Panc1 (cell line): Measurements from ENCODE around the gene WWTR1. TPM values are rescaled to one million over a fixed set of nuclear protein-coding genes. Genes with fewer than 3 reads are reported as not detected.
A peak's percentile ranks its signal among the peaks of the same experiment; 100 is the strongest.

Experiments
- ATAC-seq: fragments of 200-7000 bp; cut with Tn5 transposase; 2 replicates; pipeline ENCODE4 v1.9.1; 2020; ENCODE audit warnings: mild to moderate bottlenecking, moderate library complexity
- BruUV-seq: library from RNA; stranded (reverse); fragments of 400-500 nt; replicated peaks from 2 replicates; lab custom pipeline; 2021; lab: Mats Ljungman, UMichigan
- CTCF ChIA-PET: fragments of 300-600 bp; sonication (Branson Sonifier 250); formaldehyde crosslinking; loops from one replicate; lab custom pipeline; 2022; ENCODE audit warnings: antibody characterized with exemption; lab: Charles Lee
- POLR2A ChIA-PET: fragments of 300-600 bp; sonication (Branson Sonifier 250); formaldehyde crosslinking; loops from one replicate; lab custom pipeline; 2022; ENCODE audit warnings: antibody characterized with exemption; lab: Charles Lee
- DNase-seq: peaks from one replicate; pipeline ENCODE4 v3.0.0-alpha.2; 2010; ENCODE audit warnings: low read depth, low spot score
- H3K27ac ChIP-seq: 2 replicates; pipeline ENCODE4 v1.5.1; 2011; ENCODE audit warnings: mild to moderate bottlenecking, low read length, inconsistent platforms
- H3K27me3 ChIP-seq: fragments of 200-500 bp; sonication (Bioruptor generic); 2 replicates; pipeline ENCODE4 v1.6.0; 2014; ENCODE audit warnings: low read length, inconsistent platforms; ENCODE audit not compliant: control insufficient read depth, insufficient read depth
- H3K36me3 ChIP-seq: fragments of 200-500 bp; sonication (Bioruptor generic); 2 replicates; pipeline ENCODE4 v1.5.1; 2014; ENCODE audit warnings: inconsistent platforms, mild to moderate bottlenecking, low read length, moderate library complexity; ENCODE audit not compliant: control insufficient read depth, insufficient read depth
- H3K4me1 ChIP-seq: 2 replicates; pipeline ENCODE4 v1.5.1; 2011; ENCODE audit warnings: inconsistent platforms, mild to moderate bottlenecking, low read length, moderate library complexity; ENCODE audit not compliant: control insufficient read depth, insufficient read depth
- H3K4me3 ChIP-seq, 2 experiments: 2 replicates each; pipeline ENCODE4 v1.5.1; 2011 to 2012; ENCODE audit warnings: low read depth in 2 of 2, low read length in 2 of 2, mild to moderate bottlenecking in 2 of 2, inconsistent platforms in 1 of 2, moderate library complexity in 1 of 2
- H3K9me3 ChIP-seq: fragments of 200-500 bp; sonication (Bioruptor generic); 2 replicates; pipeline ENCODE4 v1.5.1; 2014; ENCODE audit warnings: low read depth, mild to moderate bottlenecking, inconsistent platforms, low read length, moderate library complexity; ENCODE audit not compliant: control insufficient read depth, insufficient read depth
- CTCF ChIP-seq: fragments of 450-650 bp; IDR thresholded peaks from 2 replicates; pipeline ENCODE4 v1.5.1; 2017; ENCODE audit warnings: mild to moderate bottlenecking
- POLR2AphosphoS5 ChIP-seq: IDR thresholded peaks from 2 replicates; pipeline ENCODE4 v1.6.1; 2012; ENCODE audit warnings: mild to moderate bottlenecking, low read depth, low read length, moderate library complexity
- SIN3A ChIP-seq: IDR thresholded peaks from 2 replicates; pipeline ENCODE4 v1.6.1; 2012; ENCODE audit warnings: low read depth, mild to moderate bottlenecking, low read length, moderate library complexity, borderline replicate concordance; ENCODE audit not compliant: insufficient read depth
- TCF7L2 ChIP-seq: IDR thresholded peaks from 2 replicates; pipeline ENCODE4 v1.6.1; 2011; ENCODE audit warnings: mild to moderate bottlenecking, low read depth, low read length, inconsistent platforms
- in situ Hi-C: cut with HindIII; loops from 2 replicates; pipeline ENCODE4 v1.10.0; 2016; ENCODE audit warnings: low sequenced_read_pairs, low pct_unique_long_range_greater_than_20kb
- intact Hi-C: fragments of 100-400 bp; cut with micrococcal nuclease; formaldehyde crosslinking; loops from one replicate; pipeline ENCODE4 v1.10.0; 2022; ENCODE audit not compliant: unreplicated experiment
- total RNA-seq: library from RNA; stranded (reverse); gene quantifications from one replicate; pipeline ENCODE4 v1.2.1, GENCODE V29; 2021; ENCODE audit not compliant: unreplicated experiment
- TF ChIP-seq, protein P1 (sequence below), 2 experiments: IDR thresholded peaks; 2 replicates each; pipeline ENCODE4 v1.6.1; 2011 to 2012; ENCODE audit warnings: low read depth in 2 of 2, control low read depth in 1 of 2, low read length in 1 of 2, mild to moderate bottlenecking in 1 of 2, moderate library complexity in 1 of 2; ENCODE audit not compliant: insufficient read depth in 1 of 2

Gene WWTR1
- total RNA-seq, 1 experiment from 2014 or later, result 298 TPM

DNA sequence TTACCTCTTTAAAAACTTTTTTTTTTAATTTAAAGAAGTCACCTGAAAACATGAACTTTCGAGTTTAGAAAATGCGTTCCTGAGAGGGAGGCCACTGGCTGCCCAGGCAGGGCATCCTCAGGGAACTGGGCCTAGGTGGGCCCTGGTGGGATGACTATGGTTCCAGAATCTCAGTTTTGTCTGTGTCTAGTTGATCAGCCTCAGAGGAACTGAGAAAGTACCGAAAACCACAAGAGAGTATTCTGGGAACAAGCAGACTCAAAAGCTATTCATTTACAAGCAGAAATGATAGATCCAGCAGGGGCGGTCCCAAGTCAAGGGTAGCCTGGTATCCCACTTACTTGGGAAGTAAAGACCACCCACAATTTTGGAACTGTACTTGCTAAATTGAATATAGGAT lies 10.5 kb downstream of the WWTR1 start:
- no peaks in the 10 kb centered on the region for H3K27me3 ChIP-seq
- CTCF ChIA-PET, result no interaction called here
- no peak for TF ChIP-seq SIN3A
- no peak for TF ChIP-seq POLR2AphosphoS5
- no peak for TF ChIP-seq TCF7L2
- TF ChIP-seq CTCF, result no peak
- TF ChIP-seq, protein P1, sequence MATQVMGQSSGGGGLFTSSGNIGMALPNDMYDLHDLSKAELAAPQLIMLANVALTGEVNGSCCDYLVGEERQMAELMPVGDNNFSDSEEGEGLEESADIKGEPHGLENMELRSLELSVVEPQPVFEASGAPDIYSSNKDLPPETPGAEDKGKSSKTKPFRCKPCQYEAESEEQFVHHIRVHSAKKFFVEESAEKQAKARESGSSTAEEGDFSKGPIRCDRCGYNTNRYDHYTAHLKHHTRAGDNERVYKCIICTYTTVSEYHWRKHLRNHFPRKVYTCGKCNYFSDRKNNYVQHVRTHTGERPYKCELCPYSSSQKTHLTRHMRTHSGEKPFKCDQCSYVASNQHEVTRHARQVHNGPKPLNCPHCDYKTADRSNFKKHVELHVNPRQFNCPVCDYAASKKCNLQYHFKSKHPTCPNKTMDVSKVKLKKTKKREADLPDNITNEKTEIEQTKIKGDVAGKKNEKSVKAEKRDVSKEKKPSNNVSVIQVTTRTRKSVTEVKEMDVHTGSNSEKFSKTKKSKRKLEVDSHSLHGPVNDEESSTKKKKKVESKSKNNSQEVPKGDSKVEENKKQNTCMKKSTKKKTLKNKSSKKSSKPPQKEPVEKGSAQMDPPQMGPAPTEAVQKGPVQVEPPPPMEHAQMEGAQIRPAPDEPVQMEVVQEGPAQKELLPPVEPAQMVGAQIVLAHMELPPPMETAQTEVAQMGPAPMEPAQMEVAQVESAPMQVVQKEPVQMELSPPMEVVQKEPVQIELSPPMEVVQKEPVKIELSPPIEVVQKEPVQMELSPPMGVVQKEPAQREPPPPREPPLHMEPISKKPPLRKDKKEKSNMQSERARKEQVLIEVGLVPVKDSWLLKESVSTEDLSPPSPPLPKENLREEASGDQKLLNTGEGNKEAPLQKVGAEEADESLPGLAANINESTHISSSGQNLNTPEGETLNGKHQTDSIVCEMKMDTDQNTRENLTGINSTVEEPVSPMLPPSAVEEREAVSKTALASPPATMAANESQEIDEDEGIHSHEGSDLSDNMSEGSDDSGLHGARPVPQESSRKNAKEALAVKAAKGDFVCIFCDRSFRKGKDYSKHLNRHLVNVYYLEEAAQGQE (IDR thresholded peaks at IDR 0.05; ENCODE audit: insufficient read depth in 1 of 2, low read depth in 2 of 2, low read length in 1 of 2), result no peak
- POLR2A ChIA-PET, result interaction anchor here (0.7 kb wide), 1 partner anchor 306 kb away, joined by 3 read pairs; no protein-coding TSS in a partner anchor
- DNase-seq (no peak), ATAC-seq (no peak)
- BruUV-seq, result no TSS peak
- no peaks in the 10 kb centered on the region for H3K9me3 ChIP-seq
- in situ Hi-C loops, result no loop called here
- H3K4me1 ChIP-seq, result peaks cover 94% of the 10 kb centered on the region
- H3K4me3 ChIP-seq, result no peak overlapping the region
- intact Hi-C loops, result no loop called here
- peaks cover 61% of the 10 kb centered on the region for H3K36me3 ChIP-seq
- peak overlapping the region; percentile 67 for H3K27ac ChIP-seq

- in situ Hi-C loops, result no loop called here
- ChIA-PET POLR2A (interaction anchor here (0.5 to 0.8 kb wide), 2 partner anchors 103 to 105 kb away, joined by 3 to 7 read pairs; no protein-coding TSS in a partner anchor), CTCF (no interaction called here)
- TF ChIP-seq POLR2AphosphoS5, result 0 out of 2 replicates have a peak, but pooled peaks have one; percentile 17
- TF ChIP-seq, protein P1 (IDR thresholded peaks at IDR 0.05; ENCODE audit: insufficient read depth in 1 of 2, low read depth in 2 of 2, low read length in 1 of 2), result no peak
- peaks cover 96% of the 10 kb centered on the region for H3K4me1 ChIP-seq
- H3K36me3 ChIP-seq, result peaks cover 63% of the 10 kb centered on the region
- H3K27me3 ChIP-seq, result no peaks in the 10 kb centered on the region
- peak; percentile 44; the same call in 1 of the 2 replicates for ATAC-seq
- no peaks in the 10 kb centered on the region for H3K9me3 ChIP-seq
- intact Hi-C loops, result no loop called here
- no peak for DNase-seq
- no TSS peak for BruUV-seq
- H3K27ac ChIP-seq, result peak overlapping the region; percentile 67
- no peak overlapping the region for H3K4me3 ChIP-seq
Measured at GRCh38 chr3:149646181-149646766, 11.6 kb downstream of the WWTR1 start.
